DOHH2 (cell line): ENCODE data around the gene ZNF563.

Source experiments
- H3F3A ChIP-seq: fragments of 200-600 bp; sonication (generic), shearing (Covaris generic); 2 replicates; pipeline ENCODE4 v1.6.0; 2016; ENCODE audit warnings: antibody characterized with exemption, mild to moderate bottlenecking; ENCODE audit not compliant: control insufficient read depth, insufficient read depth
- H3K27ac ChIP-seq: fragments of 200-600 bp; sonication (generic); 2 replicates; pipeline ENCODE4 v1.5.1; 2014; ENCODE audit warnings: low read depth, mild to moderate bottlenecking, low read length, moderate library complexity
- H3K27me3 ChIP-seq: fragments of 200-600 bp; sonication (generic); 2 replicates; pipeline ENCODE4 v1.6.1; 2014; ENCODE audit warnings: mild to moderate bottlenecking, low read length, mixed read lengths; ENCODE audit not compliant: control insufficient read depth
- H3K36me3 ChIP-seq: fragments of 200-600 bp; sonication (generic); 2 replicates; pipeline ENCODE4 v1.6.1; 2014; ENCODE audit warnings: mild to moderate bottlenecking, low read length, moderate library complexity, mixed read lengths; ENCODE audit not compliant: control insufficient read depth
- H3K4me1 ChIP-seq: fragments of 200-600 bp; sonication (generic); 2 replicates; pipeline ENCODE4 v1.6.1; 2014; ENCODE audit warnings: mild to moderate bottlenecking, low read length, mixed read lengths; ENCODE audit not compliant: control insufficient read depth
- H3K4me2 ChIP-seq: fragments of 200-600 bp; sonication (generic); 2 replicates; pipeline ENCODE4 v1.6.0; 2014; ENCODE audit warnings: mild to moderate bottlenecking, low read length, moderate library complexity
- H3K4me3 ChIP-seq: fragments of 200-600 bp; sonication (generic); 2 replicates; pipeline ENCODE4 v1.5.1; 2014; ENCODE audit warnings: mild to moderate bottlenecking, low read length, mixed read lengths
- H3K79me2 ChIP-seq: fragments of 200-600 bp; sonication (generic); 2 replicates; pipeline ENCODE4 v1.6.1; 2014; ENCODE audit warnings: mild to moderate bottlenecking, low read length, mixed read lengths; ENCODE audit not compliant: control insufficient read depth
- H3K9me2 ChIP-seq: fragments of 200-600 bp; sonication (generic); replicated peaks from 2 replicates; pipeline ENCODE4 v1.6.1; 2014; ENCODE audit warnings: mild to moderate bottlenecking, low read length, mixed read lengths; ENCODE audit not compliant: control insufficient read depth
- H3K9me3 ChIP-seq: fragments of 200-600 bp; sonication (generic); 2 replicates; pipeline ENCODE4 v1.6.1; 2014; ENCODE audit warnings: antibody characterized with exemption, low read length, mixed read lengths; ENCODE audit not compliant: control insufficient read depth, insufficient read depth
- H4K20me1 ChIP-seq: fragments of 200-600 bp; sonication (generic); 2 replicates; pipeline ENCODE4 v1.6.0; 2014; ENCODE audit warnings: low read depth, mild to moderate bottlenecking, antibody characterized with exemption, low read length, moderate library complexity; ENCODE audit not compliant: control insufficient read depth, insufficient read depth
- EZH2phosphoT487 ChIP-seq: fragments of 200-600 bp; sonication (generic); IDR thresholded peaks from 2 replicates; pipeline ENCODE4 v1.6.1; 2017; ENCODE audit warnings: borderline replicate concordance, mild to moderate bottlenecking, antibody characterized with exemption, low read length, moderate library complexity, mixed read lengths
- TF ChIP-seq, protein P1 (sequence below): fragments of 200-600 bp; sonication (generic); IDR thresholded peaks from one replicate; pipeline ENCODE4 v1.5.1; 2014; ENCODE audit warnings: antibody characterized with exemption, mild to moderate bottlenecking, low read depth, low read length; ENCODE audit not compliant: poor library complexity, severe bottlenecking

ZNF563 gene

GRCh38 chr19:12272980-12273901, 60.2 kb downstream of the ZNF563 start:
- Histone ChIP-seq H3K4me3 (no peak overlapping the region), H3K4me1 (no peaks in the 10 kb centered on the region), H3K36me3 (peaks cover 36% of the 10 kb centered on the region), H3K27me3 (no peaks in the 10 kb centered on the region), H3K79me2 (peaks cover 5% of the 10 kb centered on the region; the same call in 1 of the 2 replicates), H4K20me1 (no peaks in the 10 kb centered on the region), H3F3A (no peaks in the 10 kb centered on the region), H3K4me2 (no peak overlapping the region), H3K27ac (no peak overlapping the region), H3K9me3 (peaks cover 47% of the 10 kb centered on the region), H3K9me2 (no peaks in the 10 kb centered on the region)
- TF ChIP-seq EZH2phosphoT487: no peak
- TF ChIP-seq, protein P1, sequence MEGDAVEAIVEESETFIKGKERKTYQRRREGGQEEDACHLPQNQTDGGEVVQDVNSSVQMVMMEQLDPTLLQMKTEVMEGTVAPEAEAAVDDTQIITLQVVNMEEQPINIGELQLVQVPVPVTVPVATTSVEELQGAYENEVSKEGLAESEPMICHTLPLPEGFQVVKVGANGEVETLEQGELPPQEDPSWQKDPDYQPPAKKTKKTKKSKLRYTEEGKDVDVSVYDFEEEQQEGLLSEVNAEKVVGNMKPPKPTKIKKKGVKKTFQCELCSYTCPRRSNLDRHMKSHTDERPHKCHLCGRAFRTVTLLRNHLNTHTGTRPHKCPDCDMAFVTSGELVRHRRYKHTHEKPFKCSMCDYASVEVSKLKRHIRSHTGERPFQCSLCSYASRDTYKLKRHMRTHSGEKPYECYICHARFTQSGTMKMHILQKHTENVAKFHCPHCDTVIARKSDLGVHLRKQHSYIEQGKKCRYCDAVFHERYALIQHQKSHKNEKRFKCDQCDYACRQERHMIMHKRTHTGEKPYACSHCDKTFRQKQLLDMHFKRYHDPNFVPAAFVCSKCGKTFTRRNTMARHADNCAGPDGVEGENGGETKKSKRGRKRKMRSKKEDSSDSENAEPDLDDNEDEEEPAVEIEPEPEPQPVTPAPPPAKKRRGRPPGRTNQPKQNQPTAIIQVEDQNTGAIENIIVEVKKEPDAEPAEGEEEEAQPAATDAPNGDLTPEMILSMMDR: no peak

- Histone ChIP-seq H3K4me3 (no peak overlapping the region), H3K36me3 (peaks cover 36% of the 10 kb centered on the region)
Observed at GRCh38 chr19:12272386-12272785, 61.0 kb downstream of the ZNF563 start.

DNA sequence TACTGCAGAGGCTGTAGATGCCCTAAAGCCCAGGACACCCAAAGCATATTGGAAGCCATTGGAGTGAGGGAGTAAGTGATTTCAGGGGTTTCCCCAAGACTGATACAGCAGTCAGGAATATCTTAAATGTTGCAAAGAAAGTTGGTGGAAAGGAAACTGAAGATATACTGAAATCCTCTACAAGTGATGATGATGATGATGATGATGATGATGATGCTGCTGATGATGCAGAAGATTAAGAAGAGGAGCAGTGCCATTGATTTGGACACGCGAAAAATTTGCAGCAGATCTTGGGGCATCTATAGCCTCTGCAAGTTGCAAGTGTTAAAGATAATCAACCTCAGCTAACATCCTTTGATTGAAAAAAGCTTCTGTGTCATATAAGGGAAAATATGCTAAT, 62.6 kb downstream of the ZNF563 start:
- Histone ChIP-seq H3K9me3 (peaks cover 34% of the 10 kb centered on the region), H3F3A (no peaks in the 10 kb centered on the region), H3K79me2 (peaks cover under 1% of the 10 kb centered on the region; the same call in 1 of the 2 replicates), H3K27me3 (no peaks in the 10 kb centered on the region), H3K36me3 (peaks cover 28% of the 10 kb centered on the region), H3K4me1 (no peaks in the 10 kb centered on the region), H4K20me1 (no peaks in the 10 kb centered on the region), H3K4me3 (no peak overlapping the region), H3K9me2 (no peaks in the 10 kb centered on the region), H3K4me2 (no peak overlapping the region), H3K27ac (no peak overlapping the region)
- TF ChIP-seq, protein P1: no peak
- no peak for TF ChIP-seq EZH2phosphoT487

More at GRCh38 chr19:12272386-12272785, 61.0 kb downstream of the ZNF563 start:
- Histone ChIP-seq H3K27ac (no peak overlapping the region), H3F3A (no peaks in the 10 kb centered on the region), H4K20me1 (no peaks in the 10 kb centered on the region), H3K27me3 (no peaks in the 10 kb centered on the region), H3K4me1 (no peaks in the 10 kb centered on the region), H3K79me2 (peaks cover 5% of the 10 kb centered on the region; the same call in 1 of the 2 replicates), H3K9me2 (no peaks in the 10 kb centered on the region), H3K4me2 (no peak overlapping the region), H3K9me3 (peaks cover 41% of the 10 kb centered on the region)
- no peak for TF ChIP-seq EZH2phosphoT487
- TF ChIP-seq, protein P1: no peak
